Kidney epithelial cell (primary cell): ENCODE data around the gene YDJC. TPM values are rescaled to one million over a fixed set of nuclear protein-coding genes. Genes with fewer than 3 reads are reported as not detected.
A peak's percentile ranks its signal among the peaks of the same experiment; 100 is the strongest.
"Not testable (repeated sequence)": the region's sequence is repeated elsewhere in the genome, so short reads cannot be mapped to it uniquely, and the experiment has no call there.

Experiments
- DNase-seq: peaks from one replicate; pipeline ENCODE4 v3.0.0-alpha.2; 2010; ENCODE audit warnings: low read depth
- H3K27me3 ChIP-seq: 2 replicates; pipeline ENCODE4 v1.6.0; 2011; ENCODE audit warnings: low read length; ENCODE audit not compliant: control insufficient read depth, insufficient read depth
- H3K36me3 ChIP-seq: 2 replicates; pipeline ENCODE4 v1.5.1; 2011; ENCODE audit warnings: low read length; ENCODE audit not compliant: control insufficient read depth, insufficient read depth
- H3K4me3 ChIP-seq: 2 replicates; pipeline ENCODE4 v1.5.1; 2011; ENCODE audit warnings: low read depth, mild to moderate bottlenecking, control low read depth, low read length
- total RNA-seq: library from RNA; depleted of rRNA; stranded (reverse); fragments of >200 nt; gene quantifications from 2 replicates; pipeline ENCODE4 v1.2.3, GENCODE V29; 2015
- TF ChIP-seq, protein P1 (sequence below): IDR thresholded peaks from 2 replicates; pipeline ENCODE4 v1.5.1; 2011; ENCODE audit warnings: mild to moderate bottlenecking, moderate library complexity, low read length, control low read depth, inconsistent platforms; ENCODE audit not compliant: insufficient read depth, poor library complexity, severe bottlenecking

Gene YDJC
- total RNA-seq, 1 donor from 2014 or later, result 95.5 TPM

DNA sequence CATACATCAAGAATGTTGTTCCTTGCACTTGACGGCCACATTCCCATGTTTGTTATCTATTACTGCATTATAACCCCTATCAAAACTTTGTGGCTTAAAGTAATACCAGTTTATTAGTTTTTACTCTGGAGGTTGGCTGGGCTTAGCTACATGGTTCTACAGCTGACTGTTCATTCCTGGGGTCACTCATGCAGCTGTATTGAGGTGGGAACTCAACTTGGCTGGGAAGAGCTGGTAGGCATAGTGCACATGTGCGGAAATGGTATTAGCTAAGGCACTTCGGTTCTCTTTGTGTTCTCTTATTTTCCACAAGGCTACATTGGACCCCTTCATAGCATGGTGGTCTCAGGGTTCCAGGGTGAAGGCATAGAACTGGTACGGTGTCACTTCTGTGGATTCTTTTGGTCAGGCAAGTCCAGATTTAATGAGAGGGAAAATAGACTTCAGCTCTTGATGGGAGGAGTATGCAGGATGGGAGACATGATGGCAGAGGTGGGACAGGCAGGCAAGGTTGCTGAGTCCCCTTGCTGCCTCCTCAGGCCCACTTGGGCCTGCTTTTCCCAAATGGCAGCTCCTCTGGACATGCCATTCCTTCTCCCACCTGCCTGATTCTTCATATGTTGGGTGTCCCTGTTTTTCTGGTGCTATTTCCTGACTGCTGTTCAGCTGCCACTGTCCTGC lies 16.1 kb downstream of the YDJC start:
- no peaks in the 10 kb centered on the region for H3K27me3 ChIP-seq
- H3K4me3 ChIP-seq, result no peak overlapping the region
- H3K36me3 ChIP-seq, result peaks cover 1% of the 10 kb centered on the region
- TF ChIP-seq, protein P1, sequence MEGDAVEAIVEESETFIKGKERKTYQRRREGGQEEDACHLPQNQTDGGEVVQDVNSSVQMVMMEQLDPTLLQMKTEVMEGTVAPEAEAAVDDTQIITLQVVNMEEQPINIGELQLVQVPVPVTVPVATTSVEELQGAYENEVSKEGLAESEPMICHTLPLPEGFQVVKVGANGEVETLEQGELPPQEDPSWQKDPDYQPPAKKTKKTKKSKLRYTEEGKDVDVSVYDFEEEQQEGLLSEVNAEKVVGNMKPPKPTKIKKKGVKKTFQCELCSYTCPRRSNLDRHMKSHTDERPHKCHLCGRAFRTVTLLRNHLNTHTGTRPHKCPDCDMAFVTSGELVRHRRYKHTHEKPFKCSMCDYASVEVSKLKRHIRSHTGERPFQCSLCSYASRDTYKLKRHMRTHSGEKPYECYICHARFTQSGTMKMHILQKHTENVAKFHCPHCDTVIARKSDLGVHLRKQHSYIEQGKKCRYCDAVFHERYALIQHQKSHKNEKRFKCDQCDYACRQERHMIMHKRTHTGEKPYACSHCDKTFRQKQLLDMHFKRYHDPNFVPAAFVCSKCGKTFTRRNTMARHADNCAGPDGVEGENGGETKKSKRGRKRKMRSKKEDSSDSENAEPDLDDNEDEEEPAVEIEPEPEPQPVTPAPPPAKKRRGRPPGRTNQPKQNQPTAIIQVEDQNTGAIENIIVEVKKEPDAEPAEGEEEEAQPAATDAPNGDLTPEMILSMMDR, result no peak
- no peak for DNase-seq

DNA sequence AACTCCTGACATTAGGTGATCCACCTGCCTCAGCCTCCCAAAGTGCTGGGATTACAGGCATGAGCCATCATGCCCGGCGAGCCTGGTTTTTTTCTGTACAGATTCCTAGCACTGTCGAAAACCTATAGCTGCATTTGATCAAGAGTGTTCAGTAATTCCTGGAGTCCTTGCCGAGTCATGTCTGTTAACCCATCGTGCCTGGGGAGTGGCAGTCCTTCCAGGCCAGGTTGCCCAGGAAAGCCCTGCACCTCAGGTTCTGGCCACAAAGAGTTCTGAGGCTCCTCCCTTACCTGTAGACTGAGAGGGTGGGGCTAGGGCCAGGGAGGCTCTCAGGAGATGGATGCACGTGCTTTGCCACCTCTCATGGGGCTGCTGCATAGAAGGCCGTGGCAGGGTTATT lies 17.0 kb downstream of the YDJC start:
- TF ChIP-seq, protein P1, result no peak

DNA sequence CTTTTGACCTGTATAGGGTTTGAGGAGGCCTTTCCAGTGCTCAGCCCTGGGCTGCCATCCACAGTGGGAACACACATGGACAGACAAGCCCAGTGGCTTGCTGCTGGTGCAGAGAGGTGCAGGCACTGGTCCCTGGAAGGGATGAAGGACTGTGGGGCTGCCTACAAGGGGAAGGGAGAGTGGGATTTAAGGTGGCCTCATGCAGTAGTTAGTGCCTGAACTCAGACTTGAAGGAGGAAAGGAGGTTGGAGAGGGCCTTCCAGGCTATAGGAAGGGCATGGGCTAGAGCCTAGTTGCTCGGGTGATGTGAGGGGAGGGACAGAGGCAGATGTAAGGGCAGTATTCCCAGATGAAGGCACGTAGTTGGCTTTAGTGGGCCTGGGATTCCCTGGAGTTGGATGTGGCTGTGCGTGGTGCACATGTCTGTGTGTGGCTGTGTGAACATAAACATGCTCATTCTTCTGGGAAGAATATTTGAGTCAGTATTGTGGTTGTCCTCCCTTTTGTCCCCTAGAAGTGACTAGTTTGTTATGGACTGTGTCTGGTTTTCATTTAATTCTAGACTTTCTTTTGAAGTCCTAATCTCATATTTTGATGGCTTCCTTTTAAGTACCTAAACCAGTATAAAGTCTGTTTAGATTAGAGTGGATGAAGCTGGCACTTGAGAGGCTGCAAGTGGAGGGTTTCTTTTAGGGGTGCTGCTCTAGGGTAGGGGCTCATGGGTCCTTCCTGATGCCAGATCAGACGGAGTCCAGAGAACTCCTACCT lies 18.4 kb downstream of the YDJC start:
- no peaks in the 10 kb centered on the region for H3K27me3 ChIP-seq
- no peak for DNase-seq
- H3K36me3 ChIP-seq, result peaks cover 1% of the 10 kb centered on the region
- TF ChIP-seq, protein P1, result no peak
- no peak overlapping the region for H3K4me3 ChIP-seq

More for the DNA sequence above, 17.0 kb downstream of the YDJC start:
- no peak for DNase-seq
- H3K36me3 ChIP-seq, result peaks cover 1% of the 10 kb centered on the region
- H3K4me3 ChIP-seq, result no peak overlapping the region
- no peaks in the 10 kb centered on the region for H3K27me3 ChIP-seq

DNA sequence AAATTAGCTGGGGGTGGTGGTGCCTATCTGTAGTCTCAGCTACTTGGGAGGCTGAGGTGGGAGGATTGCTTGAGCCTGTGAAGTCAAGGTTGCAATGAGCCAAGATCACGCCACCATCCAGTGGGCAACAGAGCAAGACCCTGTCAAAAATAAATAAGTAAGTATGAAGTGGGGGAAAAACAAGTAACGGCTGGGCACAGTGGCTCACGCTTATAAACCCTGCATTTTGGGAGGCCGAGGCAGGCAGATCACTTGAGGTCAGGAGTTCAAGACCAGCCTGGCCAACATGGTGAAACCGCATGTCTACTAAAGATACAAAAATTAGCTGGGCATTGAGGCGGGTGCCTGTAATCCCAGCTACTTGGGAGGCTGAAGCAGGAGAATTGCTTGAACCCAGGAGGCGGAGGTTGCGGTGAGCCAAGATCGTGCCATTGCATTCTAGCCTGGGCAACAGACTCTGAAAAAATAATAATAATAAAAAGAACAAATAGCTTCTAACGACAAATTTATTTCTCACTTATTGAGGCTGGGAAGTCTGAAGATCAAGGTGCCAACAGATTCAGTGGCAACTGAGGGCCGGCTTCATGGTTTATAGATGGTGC lies 20.2 kb downstream of the YDJC start:
- not testable (repeated sequence) for H3K4me3 ChIP-seq, DNase-seq, H3K27me3 ChIP-seq, H3K36me3 ChIP-seq

DNA sequence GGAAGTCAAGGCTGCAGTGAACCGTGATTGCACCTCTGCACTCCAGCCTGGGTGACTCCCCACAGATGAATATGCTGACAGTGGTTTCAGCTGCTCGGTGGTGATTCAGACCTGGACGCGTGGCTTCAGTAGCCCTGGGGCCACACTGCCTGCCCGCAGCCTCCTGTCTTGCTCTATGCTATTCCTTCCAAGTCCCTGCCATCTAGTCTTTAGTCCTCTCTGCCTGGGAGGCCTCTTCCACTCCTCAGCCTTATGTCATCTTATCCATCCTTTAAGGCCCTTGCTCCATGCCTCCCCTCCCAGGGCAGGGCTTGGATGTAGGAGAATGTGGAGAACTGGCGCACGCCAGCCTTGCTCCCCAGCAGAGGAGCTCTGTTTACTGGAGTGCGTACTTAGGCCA lies 23.0 kb downstream of the YDJC start:
- Histone ChIP-seq H3K4me3 (no peak overlapping the region), H3K36me3 (peaks cover 2% of the 10 kb centered on the region), H3K27me3 (no peaks in the 10 kb centered on the region)
- peak; percentile 9 for DNase-seq
- TF ChIP-seq, protein P1, result no peak

DNA sequence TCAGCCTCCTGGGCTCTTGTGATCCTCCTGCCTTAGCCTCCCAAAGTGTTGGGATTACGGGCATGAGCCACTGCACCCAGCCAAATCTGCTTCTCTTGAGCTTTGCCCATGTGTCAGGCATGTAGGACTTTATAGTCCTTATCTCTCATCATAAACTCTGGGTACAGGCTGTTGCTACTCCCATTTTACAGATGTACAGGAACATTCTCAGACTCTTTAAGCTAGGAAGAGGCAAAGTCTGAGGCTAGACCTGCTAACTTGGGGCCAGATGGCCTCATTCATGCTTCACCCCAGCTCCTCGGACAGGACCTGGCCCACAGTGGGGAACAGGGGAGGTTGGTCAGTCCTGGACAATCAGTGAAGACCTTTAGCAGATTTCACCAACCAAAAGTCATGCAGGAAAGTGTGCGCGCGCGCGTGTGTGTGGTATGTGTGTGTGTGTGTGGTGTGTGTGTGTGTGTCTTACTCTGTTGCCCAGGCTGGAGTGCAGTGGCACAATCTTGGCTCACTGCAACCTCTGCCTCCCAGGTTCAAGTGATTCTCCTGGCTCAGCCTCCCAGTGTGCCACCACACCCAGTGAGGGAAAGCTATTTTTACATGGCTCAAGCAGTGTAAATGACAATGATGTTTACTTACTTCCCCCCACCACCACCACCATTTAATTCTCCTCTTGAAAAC lies 23.8 kb downstream of the YDJC start:
- Histone ChIP-seq H3K27me3 (no peaks in the 10 kb centered on the region), H3K4me3 (no peak overlapping the region), H3K36me3 (peaks cover 1% of the 10 kb centered on the region)
- DNase-seq, result no peak
- TF ChIP-seq, protein P1, result no peak
